Lung (tissue), 12 donors: ENCODE results near the gene SEMA4D. TPM values are rescaled to one million over a fixed set of nuclear protein-coding genes. Genes with fewer than 3 reads are reported as not detected.
"Not testable (repeated sequence)": the region's sequence is repeated elsewhere in the genome, so short reads cannot be mapped to it uniquely, and the experiment has no call there.

Source experiments
- ATAC-seq: fragments of 200-7000 bp; cut with Tn5 transposase; one replicate; pipeline ENCODE4 v1.9.1; 2020; ENCODE audit warnings: moderate number of reproducible peaks; ENCODE audit not compliant: insufficient read depth, low FRiP score
- DNase-seq, 3 donors: peaks; one replicate each; pipeline ENCODE4 v3.0.0-alpha.2; 2013 to 2017
- H3K27ac ChIP-seq, 2 donors: one replicate each; pipeline ENCODE4 v1.5.1; 2013; ENCODE audit warnings: mild to moderate bottlenecking in 2 of 2, moderate library complexity in 2 of 2, control low read depth in 1 of 2, inconsistent platforms in 1 of 2, low read depth in 1 of 2, low read length in 1 of 2
- H3K27me3 ChIP-seq, 3 donors: one replicate each; pipeline ENCODE4 v1.5.1; 2013; ENCODE audit warnings: low read length in 2 of 3; ENCODE audit not compliant: control insufficient read depth in 3 of 3, insufficient read depth in 3 of 3
- H3K36me3 ChIP-seq, 4 donors: one replicate each; pipeline ENCODE4 v1.5.1; 2013; ENCODE audit warnings: low read length in 4 of 4, mild to moderate bottlenecking in 1 of 4, moderate library complexity in 1 of 4; ENCODE audit not compliant: control insufficient read depth in 4 of 4, insufficient read depth in 4 of 4
- H3K4me1 ChIP-seq, 5 donors: one replicate each; pipeline ENCODE4 v1.5.1; 2013; ENCODE audit warnings: low read length in 5 of 5, mild to moderate bottlenecking in 2 of 5, moderate library complexity in 1 of 5; ENCODE audit not compliant: control insufficient read depth in 5 of 5, insufficient read depth in 5 of 5
- H3K4me3 ChIP-seq: one replicate; pipeline ENCODE4 v1.5.1; 2013; ENCODE audit warnings: mild to moderate bottlenecking, control low read depth, moderate library complexity
- H3K9ac ChIP-seq, 2 donors: one replicate each; pipeline ENCODE4 v1.5.1; 2013; ENCODE audit warnings: low read length in 2 of 2, control low read depth in 1 of 2; ENCODE audit not compliant: insufficient read depth in 1 of 2
- H3K9me3 ChIP-seq, 4 donors: one replicate each; pipeline ENCODE4 v1.5.1; 2013; ENCODE audit warnings: low read length in 3 of 4, mild to moderate bottlenecking in 1 of 4, moderate library complexity in 1 of 4; ENCODE audit not compliant: control insufficient read depth in 4 of 4, insufficient read depth in 3 of 4
- CTCF ChIP-seq: IDR thresholded peaks from 2 replicates; pipeline ENCODE4 v1.5.1; 2012; ENCODE audit warnings: mild to moderate bottlenecking; ENCODE audit errors: control extremely low read depth, extremely low read depth
- whole genome bisulfite sequencing, 2 donors: extraction: QIAGEN DNeasy Blood & Tissue Kit; methylation state at CpG; one replicate each; pipeline ENCODE4 v1.1.7; 2013; 5-methylcytosine and 5-hydroxymethylcytosine counted together
- polyA plus RNA-seq, 2 donors: library from polyadenylated mRNA; stranded (reverse); fragments of 200-250 nt; gene quantifications; one replicate each; pipeline ENCODE4 v1.2.1, GENCODE V29; 2013
- total RNA-seq, 2 donors: library from RNA; depleted of rRNA in 1 of 2; stranded (reverse); fragments of >200 nt in 1 of 2; gene quantifications; one replicate each; pipeline ENCODE4 v1.2.1, GENCODE V29; 2014 to 2021
- donor health status: control.
- donor health status: control.
- donor health status: Bipolar disorder and iron deficiency.
- donor health status: healthy.
- donor health status: DM: yes; HTN: yes; CAD: no.

Gene SEMA4D
- total and polyA plus RNA-seq, 4 donors = 6.7 to 61.5 (median 29.0) TPM

- Histone ChIP-seq H3K9me3 (no peaks in the 10 kb centered on the region), H3K9ac (no peak overlapping the region)
- no peak for ATAC-seq
Measured at GRCh38 chr9:89372230-89372816, 125.6 kb downstream of the SEMA4D start.

GRCh38 chr9:89371791-89372190 lies 126.1 kb downstream of the SEMA4D start:
- not testable (repeated sequence) for H3K27ac ChIP-seq, H3K36me3 ChIP-seq, H3K9ac ChIP-seq, H3K4me1 ChIP-seq, H3K9me3 ChIP-seq, DNase-seq, H3K4me3 ChIP-seq, ATAC-seq, H3K27me3 ChIP-seq
- 82 to 100% methylated on average over 5 of the region's 5 CpGs for WGBS, 2 donors

More at GRCh38 chr9:89372230-89372816, 125.6 kb downstream of the SEMA4D start:
- no peak overlapping the region for H3K4me3 ChIP-seq
- H3K27me3 ChIP-seq = no peaks in the 10 kb centered on the region
- 86 to 92% methylated on average over 13 to 14 of the region's 14 CpGs for WGBS, 2 donors
- no peak overlapping the region for H3K27ac ChIP-seq
- no peak for TF ChIP-seq CTCF
- H3K36me3 ChIP-seq = peaks cover 0 to 4% (median 0%) of the 10 kb centered on the region in 4 donors
- no peak for DNase-seq
- peaks cover 0 to 7% (median 0%) of the 10 kb centered on the region in 5 donors for H3K4me1 ChIP-seq

GRCh38 chr9:89370593-89370992 lies 127.3 kb downstream of the SEMA4D start:
- WGBS, 2 donors = 97 to 98% methylated on average over 6 of the region's 6 CpGs
- no peak for TF ChIP-seq CTCF
- Histone ChIP-seq H3K9ac (no peak overlapping the region), H3K36me3 (no peaks in the 10 kb centered on the region), H3K4me3 (no peak overlapping the region), H3K27ac (no peak overlapping the region), H3K9me3 (no peaks in the 10 kb centered on the region), H3K4me1 (peaks cover 0 to 5% (median 0%) of the 10 kb centered on the region in 5 donors), H3K27me3 (no peaks in the 10 kb centered on the region)
- DNase-seq = no peak
- ATAC-seq = no peak

GRCh38 chr9:89368978-89369377 lies 128.9 kb downstream of the SEMA4D start:
- 86 to 91% methylated on average over 8 of the region's 8 CpGs for WGBS, 2 donors
- no peak overlapping the region for H3K27ac ChIP-seq
- peaks cover 0 to under 1% (median 0%) of the 10 kb centered on the region in 4 donors for H3K36me3 ChIP-seq
- ATAC-seq (no peak), DNase-seq (no peak)
- no peaks in the 10 kb centered on the region for H3K9me3 ChIP-seq
- H3K4me3 ChIP-seq = no peak overlapping the region
- H3K27me3 ChIP-seq = no peaks in the 10 kb centered on the region
- peaks cover 0 to 2% (median 0%) of the 10 kb centered on the region in 5 donors for H3K4me1 ChIP-seq
- no peak overlapping the region for H3K9ac ChIP-seq
- no peak for TF ChIP-seq CTCF
